Esophagus (tissue), 2 donors: Measurements from ENCODE around the gene KPNA4. TPM values are rescaled to one million over a fixed set of nuclear protein-coding genes. Genes with fewer than 3 reads are reported as not detected.

ENCODE experiments used
- H3K27ac ChIP-seq, 2 donors: one replicate each; pipeline ENCODE4 v1.5.1; 2013; ENCODE audit warnings: low read depth in 2 of 2, mild to moderate bottlenecking in 2 of 2, inconsistent platforms in 1 of 2, low read length in 1 of 2, moderate library complexity in 1 of 2
- H3K27me3 ChIP-seq, 2 donors: one replicate each; pipeline ENCODE4 v1.6.1; 2013; ENCODE audit warnings: low read length in 2 of 2, control low read depth in 1 of 2, mild to moderate bottlenecking in 1 of 2; ENCODE audit not compliant: insufficient read depth in 2 of 2, control insufficient read depth in 1 of 2
- H3K36me3 ChIP-seq, 2 donors: one replicate each; pipeline ENCODE4 v1.6.1; 2013; ENCODE audit warnings: low read length in 1 of 2; ENCODE audit not compliant: control insufficient read depth in 2 of 2, insufficient read depth in 2 of 2
- H3K4me1 ChIP-seq, 2 donors: one replicate each; pipeline ENCODE4 v1.6.1; 2013; ENCODE audit warnings: low read length in 1 of 2; ENCODE audit not compliant: control insufficient read depth in 2 of 2, insufficient read depth in 2 of 2
- H3K4me3 ChIP-seq, 2 donors: one replicate each; pipeline ENCODE4 v1.5.1; 2013; ENCODE audit warnings: low read length in 2 of 2, mild to moderate bottlenecking in 2 of 2, low read depth in 1 of 2, moderate library complexity in 1 of 2
- H3K9me3 ChIP-seq, 2 donors: one replicate each; pipeline ENCODE4 v1.6.1; 2013; ENCODE audit warnings: mild to moderate bottlenecking in 2 of 2, low read depth in 1 of 2, low read length in 1 of 2, moderate library complexity in 1 of 2; ENCODE audit not compliant: control insufficient read depth in 2 of 2, insufficient read depth in 1 of 2
- WGBS, 2 donors: extraction: QIAGEN DNeasy Blood & Tissue Kit; methylation state at CpG; one replicate each; pipeline ENCODE4 v1.1.7; 2013; 5-methylcytosine and 5-hydroxymethylcytosine counted together
- polyA plus RNA-seq, 2 donors: library from polyadenylated mRNA; stranded (reverse); fragments of 200-250 nt; gene quantifications; one replicate each; pipeline ENCODE4 v1.2.3, GENCODE V29; 2013
- donor health status: healthy with polysubstance abuse.
- donor health status: Bipolar disorder and iron deficiency.

KPNA4 gene
- polyA plus RNA-seq, 2 donors: 13.7 to 16.3 TPM

- Histone ChIP-seq H3K4me1 (no peaks in the 10 kb centered on the region), H3K4me3 (no peak overlapping the region), H3K36me3 (no peaks in the 10 kb centered on the region), H3K27ac (no peak overlapping the region), H3K9me3 (no peaks in the 10 kb centered on the region), H3K27me3 (no peaks in the 10 kb centered on the region)
- 46 to 53% methylated on average over 1 of the region's 1 CpG for WGBS, 2 donors
These were observed 35.9 kb upstream of the KPNA4 start for GRCh38 chr3:160601288-160601687.

- Histone ChIP-seq H3K4me1 (no peaks in the 10 kb centered on the region), H3K27me3 (no peaks in the 10 kb centered on the region), H3K9me3 (no peaks in the 10 kb centered on the region), H3K27ac (no peak overlapping the region), H3K36me3 (no peaks in the 10 kb centered on the region), H3K4me3 (no peak overlapping the region)
- 70 to 80% methylated on average over 2 of the region's 2 CpGs for WGBS, 2 donors
These were observed 33.5 kb upstream of the KPNA4 start for GRCh38 chr3:160598865-160599264.

- no peak overlapping the region for H3K4me3 ChIP-seq
- H3K27me3 ChIP-seq: no peaks in the 10 kb centered on the region
- H3K4me1 ChIP-seq: no peaks in the 10 kb centered on the region
- peaks cover 2 to 4% of the 10 kb centered on the region in 2 donors for H3K9me3 ChIP-seq
- H3K27ac ChIP-seq: no peak overlapping the region
- H3K36me3 ChIP-seq: no peaks in the 10 kb centered on the region
These were observed 22.7 kb upstream of the KPNA4 start for GRCh38 chr3:160588023-160588422.

- 91 to 100% methylated on average over 1 of the region's 1 CpG for WGBS, 2 donors
- Histone ChIP-seq H3K36me3 (no peaks in the 10 kb centered on the region), H3K27ac (no peak overlapping the region), H3K4me3 (no peak overlapping the region), H3K4me1 (no peaks in the 10 kb centered on the region), H3K9me3 (peaks cover 2 to 4% of the 10 kb centered on the region in 2 donors), H3K27me3 (no peaks in the 10 kb centered on the region)
These were observed 21.7 kb upstream of the KPNA4 start for GRCh38 chr3:160587105-160587504.

GRCh38 chr3:160586679-160587078 lies 21.3 kb upstream of the KPNA4 start:
- Histone ChIP-seq H3K27ac (no peak overlapping the region), H3K36me3 (no peaks in the 10 kb centered on the region), H3K4me3 (no peak overlapping the region), H3K27me3 (no peaks in the 10 kb centered on the region), H3K9me3 (peaks cover 2 to 4% of the 10 kb centered on the region in 2 donors), H3K4me1 (no peaks in the 10 kb centered on the region)
- WGBS, 2 donors: 71 to 89% methylated on average over 3 of the region's 3 CpGs

GRCh38 chr3:160583451-160583850 lies 18.1 kb upstream of the KPNA4 start:
- H3K27me3 ChIP-seq: no peaks in the 10 kb centered on the region
- no peaks in the 10 kb centered on the region for H3K36me3 ChIP-seq
- H3K27ac ChIP-seq: no peak overlapping the region
- H3K4me3 ChIP-seq: no peak overlapping the region
- no peaks in the 10 kb centered on the region for H3K4me1 ChIP-seq
- peaks cover 2 to 7% of the 10 kb centered on the region in 2 donors for H3K9me3 ChIP-seq

- Histone ChIP-seq H3K36me3 (no peaks in the 10 kb centered on the region), H3K27me3 (no peaks in the 10 kb centered on the region), H3K9me3 (peaks cover 2 to 4% of the 10 kb centered on the region in 2 donors), H3K4me1 (no peaks in the 10 kb centered on the region), H3K4me3 (no peak overlapping the region), H3K27ac (no peak overlapping the region)
- WGBS, 2 donors: 92 to 95% methylated on average over 2 of the region's 2 CpGs
These were observed 15.6 kb upstream of the KPNA4 start for GRCh38 chr3:160580938-160581337.

- 44 to 47% methylated on average over 4 of the region's 4 CpGs for WGBS, 2 donors
- H3K4me1 ChIP-seq: no peaks in the 10 kb centered on the region
- H3K4me3 ChIP-seq: no peak overlapping the region
- H3K9me3 ChIP-seq: peaks cover 2 to 4% of the 10 kb centered on the region in 2 donors
- no peaks in the 10 kb centered on the region for H3K36me3 ChIP-seq
- no peaks in the 10 kb centered on the region for H3K27me3 ChIP-seq
- H3K27ac ChIP-seq: no peak overlapping the region
These were observed 12.3 kb upstream of the KPNA4 start for GRCh38 chr3:160577556-160578195.

GRCh38 chr3:160577093-160577492 lies 11.7 kb upstream of the KPNA4 start:
- no peak overlapping the region for H3K4me3 ChIP-seq
- H3K4me1 ChIP-seq: no peaks in the 10 kb centered on the region
- WGBS, 2 donors: 26 to 42% methylated on average over 2 of the region's 2 CpGs
- peaks cover 2 to 4% of the 10 kb centered on the region in 2 donors for H3K9me3 ChIP-seq
- H3K27ac ChIP-seq: no peak overlapping the region
- no peaks in the 10 kb centered on the region for H3K27me3 ChIP-seq
- H3K36me3 ChIP-seq: no peaks in the 10 kb centered on the region

GRCh38 chr3:160576621-160577020 lies 11.2 kb upstream of the KPNA4 start:
- H3K4me1 ChIP-seq: no peaks in the 10 kb centered on the region
- H3K27ac ChIP-seq: no peak overlapping the region
- peaks cover 2 to 4% of the 10 kb centered on the region in 2 donors for H3K9me3 ChIP-seq
- H3K36me3 ChIP-seq: no peaks in the 10 kb centered on the region
- H3K4me3 ChIP-seq: no peak overlapping the region
- H3K27me3 ChIP-seq: no peaks in the 10 kb centered on the region
